GM18951 (cell line): ENCODE data around the gene S100A16.
"Not testable (repeated sequence)": the region's sequence is repeated elsewhere in the genome, so short reads cannot be mapped to it uniquely, and the experiment has no call there.

Experiments
- POLR2A ChIP-seq: IDR thresholded peaks from 4 replicates; pipeline ENCODE4 v1.6.1; 2011; ENCODE audit warnings: mild to moderate bottlenecking; ENCODE audit not compliant: insufficient read length, insufficient read depth; ENCODE audit errors: extremely low read depth
- in situ Hi-C: fragments of 300-500 bp; cut with MboI; formaldehyde crosslinking; loops from one replicate; pipeline ENCODE4 v1.12.0; 2022; ENCODE audit warnings: low sequenced_read_pairs, mixed read lengths, inconsistent platforms; ENCODE audit not compliant: unreplicated experiment

Gene S100A16

GRCh38 chr1:153578490-153578889, 34.4 kb downstream of the S100A16 start:
- no peak for TF ChIP-seq POLR2A
- in situ Hi-C loops: no loop called here

GRCh38 chr1:153577624-153578051, 35.3 kb downstream of the S100A16 start:
- no peak for TF ChIP-seq POLR2A
- in situ Hi-C loops: no loop called here

- in situ Hi-C loops: no loop called here
- TF ChIP-seq POLR2A: no peak
These were observed 35.8 kb downstream of the S100A16 start for GRCh38 chr1:153577138-153577537.

- in situ Hi-C loops: not testable (repeated sequence)
These were observed 37.4 kb downstream of the S100A16 start for GRCh38 chr1:153575497-153575896.

- in situ Hi-C loops: not testable (repeated sequence)
These were observed 37.9 kb downstream of the S100A16 start for GRCh38 chr1:153575081-153575491.

- no peak for TF ChIP-seq POLR2A
- in situ Hi-C loops: no loop called here
These were observed 39.6 kb downstream of the S100A16 start for GRCh38 chr1:153573351-153573750.

GRCh38 chr1:153572569-153573015, 40.3 kb downstream of the S100A16 start:
- no peak for TF ChIP-seq POLR2A
- in situ Hi-C loops: no loop called here

- in situ Hi-C loops: no loop called here
- TF ChIP-seq POLR2A: no peak
These were observed 41.2 kb downstream of the S100A16 start for GRCh38 chr1:153571706-153572105.

- in situ Hi-C loops: no loop called here
- no peak for TF ChIP-seq POLR2A
These were observed 42.1 kb downstream of the S100A16 start for GRCh38 chr1:153570874-153571273.

GRCh38 chr1:153569465-153569864, 43.5 kb downstream of the S100A16 start:
- TF ChIP-seq POLR2A: no peak
- in situ Hi-C loops: no loop called here

- in situ Hi-C loops: no loop called here
- TF ChIP-seq POLR2A: no peak
These were observed 44.4 kb downstream of the S100A16 start for GRCh38 chr1:153568367-153569099.

GRCh38 chr1:153567621-153568366, 45.1 kb downstream of the S100A16 start:
- in situ Hi-C loops: no loop called here

GRCh38 chr1:153566414-153567371, 46.2 kb downstream of the S100A16 start:
- in situ Hi-C loops: no loop called here

More at GRCh38 chr1:153567621-153568366, 45.1 kb downstream of the S100A16 start:
- no peak for TF ChIP-seq POLR2A

More at GRCh38 chr1:153566414-153567371, 46.2 kb downstream of the S100A16 start:
- TF ChIP-seq POLR2A: no peak
